ENCODE measurements around the gene STRN3.

Gene STRN3

DNA sequence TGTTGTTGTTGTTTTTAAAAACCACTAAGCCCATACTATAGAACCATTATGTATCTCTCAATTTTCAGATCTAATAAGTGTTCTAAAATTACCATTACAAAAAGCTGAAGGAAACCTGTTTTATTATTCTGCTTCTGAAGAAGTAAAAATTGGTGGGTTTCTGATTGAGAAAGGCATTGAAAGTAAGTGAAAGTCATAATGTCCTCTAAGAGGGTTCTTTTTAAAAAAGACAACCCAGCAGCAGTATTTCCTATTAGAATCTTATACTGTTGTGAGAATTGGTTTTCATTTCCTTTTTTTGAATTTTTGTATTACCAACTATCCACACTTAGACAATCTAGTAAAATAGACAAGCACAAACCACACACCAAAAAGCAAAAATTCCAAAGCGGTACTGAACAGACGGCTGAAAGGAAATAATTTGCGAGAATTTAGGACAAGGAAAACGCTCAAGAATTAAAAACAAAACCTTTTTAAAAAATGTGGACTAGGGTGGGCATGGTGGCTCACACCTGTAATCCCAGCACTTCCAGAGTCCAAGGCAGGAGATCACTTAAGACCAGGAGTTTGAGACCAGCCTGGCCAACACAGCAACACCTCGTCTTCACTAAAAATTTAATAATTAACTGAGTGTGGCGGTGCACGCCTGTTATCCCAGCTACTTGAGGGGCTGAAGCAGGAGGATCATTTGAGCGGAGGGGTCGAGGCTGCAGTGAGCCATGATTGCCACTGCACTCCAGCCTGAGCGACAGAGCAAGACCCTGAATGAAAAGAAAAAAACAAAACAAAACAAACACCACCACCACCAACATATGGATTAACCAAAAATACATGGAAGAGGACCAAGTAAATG is 67.4 kb downstream of the STRN3 start:
- H3K4me1 ChIP-seq (ENCODE audit: insufficient read depth, low read length, severe bottlenecking) = peaks cover 23% of the 10 kb centered on the region
- no peaks in the 10 kb centered on the region for H3K27me3 ChIP-seq (ENCODE audit: insufficient read depth, low read length)
- H3K9ac ChIP-seq (ENCODE audit: low read length) = no peak overlapping the region
- no peaks in the 10 kb centered on the region for H3K9me2 ChIP-seq (ENCODE audit: low read depth, low read length)
- no peak overlapping the region for H2AFZ ChIP-seq (ENCODE audit: low read length)
- H3K27ac ChIP-seq (ENCODE audit: low read depth, low read length, poor library complexity, severe bottlenecking) = no peak overlapping the region
- H3F3A ChIP-seq (ENCODE audit: insufficient read depth, low read length) = no peaks in the 10 kb centered on the region
- TF ChIP-seq EZH2 (IDR thresholded peaks at IDR 0.05; ENCODE audit: borderline replicate concordance, low read length) = no peak
- TF ChIP-seq, protein P1, sequence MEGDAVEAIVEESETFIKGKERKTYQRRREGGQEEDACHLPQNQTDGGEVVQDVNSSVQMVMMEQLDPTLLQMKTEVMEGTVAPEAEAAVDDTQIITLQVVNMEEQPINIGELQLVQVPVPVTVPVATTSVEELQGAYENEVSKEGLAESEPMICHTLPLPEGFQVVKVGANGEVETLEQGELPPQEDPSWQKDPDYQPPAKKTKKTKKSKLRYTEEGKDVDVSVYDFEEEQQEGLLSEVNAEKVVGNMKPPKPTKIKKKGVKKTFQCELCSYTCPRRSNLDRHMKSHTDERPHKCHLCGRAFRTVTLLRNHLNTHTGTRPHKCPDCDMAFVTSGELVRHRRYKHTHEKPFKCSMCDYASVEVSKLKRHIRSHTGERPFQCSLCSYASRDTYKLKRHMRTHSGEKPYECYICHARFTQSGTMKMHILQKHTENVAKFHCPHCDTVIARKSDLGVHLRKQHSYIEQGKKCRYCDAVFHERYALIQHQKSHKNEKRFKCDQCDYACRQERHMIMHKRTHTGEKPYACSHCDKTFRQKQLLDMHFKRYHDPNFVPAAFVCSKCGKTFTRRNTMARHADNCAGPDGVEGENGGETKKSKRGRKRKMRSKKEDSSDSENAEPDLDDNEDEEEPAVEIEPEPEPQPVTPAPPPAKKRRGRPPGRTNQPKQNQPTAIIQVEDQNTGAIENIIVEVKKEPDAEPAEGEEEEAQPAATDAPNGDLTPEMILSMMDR (IDR thresholded peaks at IDR 0.05; ENCODE audit: low read length) = no peak
- peaks cover 26% of the 10 kb centered on the region for H3K36me3 ChIP-seq (ENCODE audit: insufficient read depth, low read length)
- H3K79me2 ChIP-seq (ENCODE audit: insufficient read depth, low read length) = peaks cover 46% of the 10 kb centered on the region
- peak overlapping the region; percentile 13; the same call in 1 of the 2 replicates for H3K4me2 ChIP-seq (ENCODE audit: low read length)
- no peak overlapping the region for H3K4me3 ChIP-seq (ENCODE audit: low read depth, low read length, poor library complexity, severe bottlenecking)
- no peaks in the 10 kb centered on the region for H4K20me1 ChIP-seq (ENCODE audit: insufficient read depth, low read length)
- no peaks in the 10 kb centered on the region for H3K9me3 ChIP-seq (ENCODE audit: low read length)

DNA sequence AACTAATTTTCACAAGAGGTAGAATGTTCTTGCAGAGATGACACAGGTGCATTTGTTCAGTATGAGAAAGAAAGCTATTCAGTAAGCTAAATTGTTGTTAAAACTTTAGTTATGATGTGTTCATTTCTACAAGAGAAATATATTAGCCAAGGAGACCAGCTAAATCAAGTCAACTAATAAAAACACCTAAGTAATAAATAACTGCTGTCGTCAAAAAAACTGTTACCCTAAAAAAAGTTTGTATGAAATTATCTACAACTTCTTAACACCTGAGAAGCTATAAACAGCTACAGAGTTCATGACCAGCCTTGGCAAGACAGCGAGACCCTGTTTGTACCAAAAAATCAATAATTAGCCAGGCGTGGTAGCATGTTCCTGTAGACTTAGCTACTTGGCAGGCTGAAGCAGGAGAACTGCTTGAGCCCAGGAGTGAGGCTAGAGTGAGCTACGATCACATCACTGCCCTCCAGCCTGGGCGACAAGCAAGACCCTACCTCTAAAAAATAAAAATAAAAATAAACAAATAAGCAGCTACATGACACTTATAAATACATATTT is 68.3 kb downstream of the STRN3 start:
- H3K4me1 ChIP-seq (ENCODE audit: insufficient read depth, low read length, severe bottlenecking) = peaks cover 23% of the 10 kb centered on the region
- H2AFZ ChIP-seq (ENCODE audit: low read length) = no peak overlapping the region
- H3K9me2 ChIP-seq (ENCODE audit: low read depth, low read length) = no peaks in the 10 kb centered on the region
- TF ChIP-seq EZH2 (IDR thresholded peaks at IDR 0.05; ENCODE audit: borderline replicate concordance, low read length) = no peak
- TF ChIP-seq, protein P1 (IDR thresholded peaks at IDR 0.05; ENCODE audit: low read length) = no peak
- no peak overlapping the region for H3K4me3 ChIP-seq (ENCODE audit: low read depth, low read length, poor library complexity, severe bottlenecking)
- H3F3A ChIP-seq (ENCODE audit: insufficient read depth, low read length) = no peaks in the 10 kb centered on the region
- H4K20me1 ChIP-seq (ENCODE audit: insufficient read depth, low read length) = no peaks in the 10 kb centered on the region
- H3K9me3 ChIP-seq (ENCODE audit: low read length) = no peaks in the 10 kb centered on the region
- no peaks in the 10 kb centered on the region for H3K27me3 ChIP-seq (ENCODE audit: insufficient read depth, low read length)
- H3K9ac ChIP-seq (ENCODE audit: low read length) = no peak overlapping the region
- H3K79me2 ChIP-seq (ENCODE audit: insufficient read depth, low read length) = peaks cover 46% of the 10 kb centered on the region
- H3K4me2 ChIP-seq (ENCODE audit: low read length) = no peak overlapping the region
- no peak overlapping the region for H3K27ac ChIP-seq (ENCODE audit: low read depth, low read length, poor library complexity, severe bottlenecking)
- peaks cover 34% of the 10 kb centered on the region for H3K36me3 ChIP-seq (ENCODE audit: insufficient read depth, low read length)

DNA sequence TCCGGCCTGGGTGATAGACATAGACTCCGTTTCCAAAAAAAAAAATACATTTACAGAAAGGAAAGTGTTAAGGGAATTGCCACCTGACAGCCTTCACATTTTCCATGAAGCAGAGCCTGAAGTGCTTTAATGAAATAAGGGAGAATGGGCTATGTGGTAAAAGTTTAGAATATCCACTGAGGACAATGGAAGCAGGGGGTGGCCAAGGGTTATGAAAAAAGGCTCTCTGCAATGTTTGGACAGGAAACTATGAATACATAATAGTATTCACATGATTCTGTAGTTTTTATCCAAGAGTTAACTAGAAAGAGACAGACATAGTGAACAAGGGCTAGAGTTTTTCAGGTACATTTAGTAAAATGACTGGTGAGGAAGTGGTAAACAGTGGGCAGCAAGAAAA is 76.5 kb downstream of the STRN3 start:
- no peaks in the 10 kb centered on the region for H3F3A ChIP-seq (ENCODE audit: insufficient read depth, low read length)
- no peak overlapping the region for H3K4me3 ChIP-seq (ENCODE audit: low read depth, low read length, poor library complexity, severe bottlenecking)
- no peaks in the 10 kb centered on the region for H3K4me1 ChIP-seq (ENCODE audit: insufficient read depth, low read length, severe bottlenecking)
- TF ChIP-seq EZH2 (IDR thresholded peaks at IDR 0.05; ENCODE audit: borderline replicate concordance, low read length) = no peak
- TF ChIP-seq, protein P1 (IDR thresholded peaks at IDR 0.05; ENCODE audit: low read length) = no peak
- no peak overlapping the region for H3K9ac ChIP-seq (ENCODE audit: low read length)
- no peaks in the 10 kb centered on the region for H3K79me2 ChIP-seq (ENCODE audit: insufficient read depth, low read length)
- no peak overlapping the region for H2AFZ ChIP-seq (ENCODE audit: low read length)
- H3K9me2 ChIP-seq (ENCODE audit: low read depth, low read length) = no peaks in the 10 kb centered on the region
- no peak overlapping the region for H3K4me2 ChIP-seq (ENCODE audit: low read length)
- H3K9me3 ChIP-seq (ENCODE audit: low read length) = no peaks in the 10 kb centered on the region
- no peak overlapping the region for H3K27ac ChIP-seq (ENCODE audit: low read depth, low read length, poor library complexity, severe bottlenecking)
- no peaks in the 10 kb centered on the region for H3K27me3 ChIP-seq (ENCODE audit: insufficient read depth, low read length)
- H3K36me3 ChIP-seq (ENCODE audit: insufficient read depth, low read length) = peaks cover 83% of the 10 kb centered on the region
- H4K20me1 ChIP-seq (ENCODE audit: insufficient read depth, low read length) = no peaks in the 10 kb centered on the region

Data from OCI-LY1 (cell line).